Tibial nerve (tissue), 4 donors: ENCODE measurements around the gene FBXW8.

Experiments
- EP300 ChIP-seq, 2 donors: sonication (generic); formaldehyde crosslinking; IDR thresholded peaks; one replicate each; pipeline ENCODE4 v1.6.1; 2017; ENCODE audit warnings: antibody characterized with exemption in 2 of 2, mild to moderate bottlenecking in 1 of 2
- POLR2A ChIP-seq, 2 donors: fragments of 450-650 bp; IDR thresholded peaks; one replicate each; pipeline ENCODE4 v1.6.1; 2017; ENCODE audit warnings: antibody characterized with exemption in 2 of 2, mild to moderate bottlenecking in 2 of 2, moderate library complexity in 2 of 2
- TF ChIP-seq, protein P1 (sequence below), 5 experiments: fragments of 200-600 bp in 3 of 5; fragments of 450-650 bp in 2 of 5; sonication (generic) in 3 of 5; IDR thresholded peaks; one replicate each; pipeline ENCODE4 v1.5.1; 2016 to 2019; ENCODE audit warnings: antibody characterized with exemption in 5 of 5, mild to moderate bottlenecking in 3 of 5, moderate library complexity in 2 of 5

DNA sequence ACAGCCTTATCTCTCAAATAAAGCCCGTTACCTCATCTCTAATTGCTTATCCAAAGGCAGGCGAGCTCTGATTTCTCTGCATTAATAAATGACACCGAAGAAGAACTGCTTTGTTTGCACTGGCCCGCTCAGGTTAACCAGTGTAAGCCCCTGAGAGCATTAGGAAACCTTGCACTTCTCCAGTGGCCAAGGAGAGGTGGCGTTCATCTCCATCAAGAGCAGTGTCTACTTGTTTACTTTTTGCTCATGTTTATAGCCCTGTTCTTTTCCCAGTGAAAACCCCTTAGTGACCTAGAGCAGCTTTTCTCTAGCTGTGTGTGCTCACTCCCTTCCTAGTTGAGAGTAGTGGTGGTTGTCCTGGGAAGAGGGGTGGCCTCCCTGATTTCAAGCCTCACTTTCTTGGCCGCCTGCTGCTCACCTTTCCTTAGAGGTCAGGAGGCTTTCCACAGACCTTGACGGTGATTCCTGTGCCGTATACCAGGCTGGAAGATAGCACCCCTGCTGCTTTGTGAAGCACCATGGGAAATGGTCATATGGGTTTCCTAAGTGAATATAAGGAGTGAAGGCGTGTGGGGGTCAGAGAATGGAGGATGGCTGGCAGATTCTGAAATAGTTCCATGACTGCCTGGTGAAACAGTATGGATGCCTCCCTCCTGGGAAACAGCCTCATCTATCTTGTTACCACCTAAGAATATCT lies 16.6 kb downstream of the FBXW8 start:
- TF ChIP-seq POLR2A (IDR thresholded peaks at IDR 0.05) (no peak), EP300 (IDR thresholded peaks at IDR 0.05) (no peak)
- TF ChIP-seq, protein P1, sequence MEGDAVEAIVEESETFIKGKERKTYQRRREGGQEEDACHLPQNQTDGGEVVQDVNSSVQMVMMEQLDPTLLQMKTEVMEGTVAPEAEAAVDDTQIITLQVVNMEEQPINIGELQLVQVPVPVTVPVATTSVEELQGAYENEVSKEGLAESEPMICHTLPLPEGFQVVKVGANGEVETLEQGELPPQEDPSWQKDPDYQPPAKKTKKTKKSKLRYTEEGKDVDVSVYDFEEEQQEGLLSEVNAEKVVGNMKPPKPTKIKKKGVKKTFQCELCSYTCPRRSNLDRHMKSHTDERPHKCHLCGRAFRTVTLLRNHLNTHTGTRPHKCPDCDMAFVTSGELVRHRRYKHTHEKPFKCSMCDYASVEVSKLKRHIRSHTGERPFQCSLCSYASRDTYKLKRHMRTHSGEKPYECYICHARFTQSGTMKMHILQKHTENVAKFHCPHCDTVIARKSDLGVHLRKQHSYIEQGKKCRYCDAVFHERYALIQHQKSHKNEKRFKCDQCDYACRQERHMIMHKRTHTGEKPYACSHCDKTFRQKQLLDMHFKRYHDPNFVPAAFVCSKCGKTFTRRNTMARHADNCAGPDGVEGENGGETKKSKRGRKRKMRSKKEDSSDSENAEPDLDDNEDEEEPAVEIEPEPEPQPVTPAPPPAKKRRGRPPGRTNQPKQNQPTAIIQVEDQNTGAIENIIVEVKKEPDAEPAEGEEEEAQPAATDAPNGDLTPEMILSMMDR (IDR thresholded peaks at IDR 0.05), result no peak
